Measurements from ENCODE around the gene HIPK2. TPM values are rescaled to one million over a fixed set of nuclear protein-coding genes. Genes with fewer than 3 reads are reported as not detected.

Gene HIPK2
- total RNA-seq, 1 experiment from 2014 or later: 0.17 TPM

- DNase-seq (ENCODE audit: low spot score): no peak
- in situ Hi-C loops (cut with HindIII; ENCODE audit: low sequenced_read_pairs): no loop called here
Measured at GRCh38 chr7:139702811-139703486, 74.8 kb downstream of the HIPK2 start.

DNA sequence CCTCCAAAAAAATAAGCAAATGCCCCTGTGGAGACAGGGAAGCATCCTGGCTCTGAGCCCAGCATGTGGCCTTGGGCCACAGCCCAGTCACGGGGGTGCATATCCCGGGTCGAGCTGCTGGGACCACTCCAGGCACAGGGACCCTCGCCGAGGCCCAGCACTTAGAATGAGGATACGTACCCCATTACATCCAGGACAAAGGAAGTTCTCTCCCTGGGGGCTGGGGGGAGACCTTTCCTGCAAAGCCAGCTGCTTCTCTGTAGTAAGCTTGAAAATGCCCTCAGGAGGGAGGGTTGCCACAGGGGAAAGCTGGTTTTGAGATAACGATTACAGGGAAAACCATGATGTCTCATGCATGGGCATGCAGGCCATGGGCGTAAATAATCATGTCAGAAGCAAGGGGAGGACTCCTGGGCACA lies 75.5 kb downstream of the HIPK2 start:
- in situ Hi-C loops (cut with HindIII; ENCODE audit: low sequenced_read_pairs): no loop called here

DNA sequence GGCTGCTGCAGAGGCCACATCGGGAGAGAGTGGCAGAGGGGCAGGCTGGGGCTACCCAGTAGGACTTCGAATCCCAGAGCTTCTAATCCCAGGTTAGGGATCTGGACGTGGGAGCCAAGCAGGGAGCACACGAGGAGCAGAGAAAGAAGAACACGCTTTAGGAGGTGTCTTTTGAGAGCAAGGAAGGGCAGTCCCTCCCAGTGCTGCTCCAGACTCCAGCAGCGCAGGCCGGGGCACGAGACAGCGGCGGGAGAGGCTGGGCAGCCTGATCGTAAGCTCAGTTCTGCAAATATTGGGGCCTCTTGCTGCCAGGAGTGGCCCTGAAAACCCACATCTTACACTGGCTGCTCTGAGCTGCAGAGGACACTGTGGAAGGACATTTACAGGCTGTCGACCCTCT lies 75.9 kb downstream of the HIPK2 start:
- no peak for DNase-seq (ENCODE audit: low spot score)
- in situ Hi-C loops (cut with HindIII; ENCODE audit: low sequenced_read_pairs): no loop called here

More for the DNA sequence above, 75.5 kb downstream of the HIPK2 start:
- DNase-seq (ENCODE audit: low spot score): no peak

GRCh38 chr7:139700505-139701235 lies 77.1 kb downstream of the HIPK2 start:
- no peak for DNase-seq (ENCODE audit: low spot score)
- in situ Hi-C loops (cut with HindIII; ENCODE audit: low sequenced_read_pairs): no loop called here

DNA sequence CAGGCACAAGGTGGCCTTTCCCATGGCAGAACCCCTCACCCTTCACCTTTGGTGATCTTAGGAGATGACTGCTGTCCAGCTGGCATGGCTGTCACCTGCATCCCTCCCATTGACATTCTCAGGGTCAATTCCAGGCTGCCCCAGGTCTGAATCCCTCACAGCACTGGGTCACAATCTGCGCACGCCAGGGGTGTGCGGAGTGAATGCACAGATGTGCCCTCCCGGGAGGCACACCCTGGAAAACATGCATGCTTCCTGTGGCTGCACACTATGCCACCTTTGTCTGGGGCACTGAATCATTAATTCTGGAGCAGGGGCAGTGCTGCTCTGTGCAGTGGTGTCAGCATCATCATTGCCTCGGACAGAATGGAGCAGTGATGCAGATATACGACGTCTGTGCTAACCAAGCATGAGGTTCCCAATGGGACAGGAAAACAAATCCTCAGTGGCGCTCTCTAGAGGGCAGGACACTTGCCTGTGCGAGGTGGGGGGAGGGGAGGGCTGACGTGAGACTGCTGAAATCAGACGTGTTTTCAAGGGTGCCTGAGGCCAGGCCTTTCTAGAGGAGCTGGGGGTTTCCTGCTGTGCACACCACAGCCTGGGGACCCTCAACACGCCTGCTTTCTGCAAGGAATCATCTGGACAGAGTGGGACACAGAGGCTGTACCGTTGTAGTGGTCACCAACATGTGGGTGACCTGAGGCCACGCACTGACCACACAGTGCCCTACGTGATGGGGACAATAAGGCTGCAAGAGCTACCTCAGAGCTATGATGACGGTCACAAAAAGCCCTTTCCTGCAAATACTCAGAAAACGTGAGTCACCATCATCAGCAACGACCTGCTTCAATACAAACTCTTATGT lies 77.9 kb downstream of the HIPK2 start:
- in situ Hi-C loops (cut with HindIII; ENCODE audit: low sequenced_read_pairs): no loop called here
- no peak for DNase-seq (ENCODE audit: low spot score)

GRCh38 chr7:139698844-139699243 lies 79.0 kb downstream of the HIPK2 start:
- in situ Hi-C loops (cut with HindIII; ENCODE audit: low sequenced_read_pairs): no loop called here
- DNase-seq (ENCODE audit: low spot score): no peak

GRCh38 chr7:139698278-139698677 lies 79.5 kb downstream of the HIPK2 start:
- in situ Hi-C loops (cut with HindIII; ENCODE audit: low sequenced_read_pairs): no loop called here
- DNase-seq (ENCODE audit: low spot score): no peak

- DNase-seq (ENCODE audit: low spot score): no peak
- in situ Hi-C loops (cut with HindIII; ENCODE audit: low sequenced_read_pairs): no loop called here
Measured at GRCh38 chr7:139697056-139697455, 80.7 kb downstream of the HIPK2 start.

- in situ Hi-C loops (cut with HindIII; ENCODE audit: low sequenced_read_pairs): no loop called here
- DNase-seq (ENCODE audit: low spot score): no peak
Measured at GRCh38 chr7:139696552-139696951, 81.2 kb downstream of the HIPK2 start.

- DNase-seq (ENCODE audit: low spot score): no peak
- in situ Hi-C loops (cut with HindIII; ENCODE audit: low sequenced_read_pairs): no loop called here
Measured at GRCh38 chr7:139695588-139695987, 82.2 kb downstream of the HIPK2 start.

DNA sequence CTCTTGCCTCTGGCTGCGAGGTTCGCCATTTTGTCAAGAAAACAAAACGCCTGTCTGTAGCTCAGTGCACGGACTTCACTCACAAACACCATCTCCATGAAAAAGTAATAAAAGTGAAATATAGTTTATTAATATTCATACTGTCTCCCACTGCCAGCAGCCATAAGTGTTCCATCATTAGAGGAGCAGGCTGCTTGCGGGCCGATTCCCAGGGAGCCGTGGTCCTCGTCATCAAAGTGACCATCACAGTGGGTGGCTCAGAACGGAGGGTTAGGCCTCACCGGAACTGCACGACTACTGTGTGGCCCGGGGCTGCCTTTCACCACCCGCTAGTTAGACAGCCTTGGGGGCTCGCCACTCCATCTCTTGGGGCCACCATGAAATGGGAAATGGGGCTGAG lies 82.7 kb downstream of the HIPK2 start:
- in situ Hi-C loops (cut with HindIII; ENCODE audit: low sequenced_read_pairs): no loop called here
- no peak for DNase-seq (ENCODE audit: low spot score)

DNA sequence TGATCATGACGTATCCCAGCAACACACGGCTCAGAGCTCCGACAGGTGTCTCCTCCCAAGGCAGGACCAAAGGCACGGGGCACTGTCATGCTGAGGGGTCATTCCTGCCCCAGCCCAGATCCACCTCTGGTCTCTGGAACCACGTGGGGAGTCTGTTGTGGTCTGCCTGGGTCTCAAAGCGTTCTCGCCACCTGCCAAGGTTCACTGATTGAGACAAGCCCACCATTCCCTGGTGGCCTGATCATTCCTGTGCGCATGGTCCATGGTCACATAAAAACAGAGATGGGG lies 83.5 kb downstream of the HIPK2 start:
- no peak for DNase-seq (ENCODE audit: low spot score)
- in situ Hi-C loops (cut with HindIII; ENCODE audit: low sequenced_read_pairs): no loop called here

GRCh38 chr7:139693651-139694388 lies 84.0 kb downstream of the HIPK2 start:
- in situ Hi-C loops (cut with HindIII; ENCODE audit: low sequenced_read_pairs): no loop called here
- DNase-seq (ENCODE audit: low spot score): no peak

DNA sequence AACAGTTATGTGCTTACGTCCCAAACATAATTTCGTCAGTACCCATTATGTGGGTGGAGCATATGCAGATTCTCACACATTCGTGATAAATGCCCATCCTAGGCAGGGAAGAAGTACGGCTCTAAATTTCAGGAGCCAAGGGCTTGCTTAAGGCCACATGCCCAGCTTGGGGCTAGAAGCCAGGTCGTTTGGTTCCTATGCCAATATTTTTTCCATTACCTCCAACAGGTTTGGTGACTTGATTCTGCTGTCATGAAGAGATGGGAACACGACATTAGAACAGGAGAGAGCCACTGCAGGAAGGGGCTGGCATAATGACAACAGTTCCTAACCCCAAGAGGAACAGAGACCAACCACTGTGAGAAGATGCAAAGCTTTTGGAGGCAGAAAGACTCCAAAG lies 85.1 kb downstream of the HIPK2 start:
- DNase-seq (ENCODE audit: low spot score): peak; percentile 75
- in situ Hi-C loops (cut with HindIII; ENCODE audit: low sequenced_read_pairs): no loop called here

DNA sequence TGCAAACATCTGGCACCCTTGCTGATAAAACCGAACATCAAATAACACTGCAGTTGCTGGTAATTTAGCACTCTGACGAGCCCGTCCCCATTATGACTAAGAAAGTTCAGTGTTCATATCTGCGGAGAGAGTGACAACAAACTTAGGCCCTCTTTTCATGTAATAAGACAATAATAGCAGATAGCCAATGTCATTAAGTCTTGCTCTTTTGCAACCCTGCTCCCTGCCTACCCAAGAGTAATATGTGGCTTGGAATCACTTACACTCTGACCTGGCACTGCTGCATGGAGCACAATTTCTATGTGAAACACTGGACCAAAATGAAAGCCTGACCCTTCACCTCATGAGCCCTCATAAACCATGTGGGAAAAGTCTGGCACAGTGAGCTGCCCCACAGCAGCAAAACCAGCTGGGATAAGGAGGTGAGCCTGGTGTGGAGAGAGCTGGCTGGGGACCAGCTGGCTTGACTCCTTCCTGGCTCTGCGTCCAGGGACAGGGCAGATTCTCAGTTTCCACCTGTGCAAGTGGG lies 86.5 kb downstream of the HIPK2 start:
- DNase-seq (ENCODE audit: low spot score): peak; percentile 74
- in situ Hi-C loops (cut with HindIII; ENCODE audit: low sequenced_read_pairs): no loop called here

- DNase-seq (ENCODE audit: low spot score): no peak
- in situ Hi-C loops (cut with HindIII; ENCODE audit: low sequenced_read_pairs): no loop called here
Measured at GRCh38 chr7:139687980-139688632, 89.7 kb downstream of the HIPK2 start.

GRCh38 chr7:139687211-139687954 lies 90.4 kb downstream of the HIPK2 start:
- in situ Hi-C loops (cut with HindIII; ENCODE audit: low sequenced_read_pairs): no loop called here
- DNase-seq (ENCODE audit: low spot score): no peak

Measured in G401 (cell line).